ENCODE measurements around the gene SLC17A7. TPM values are rescaled to one million over a fixed set of nuclear protein-coding genes. Genes with fewer than 3 reads are reported as not detected.

SLC17A7 gene
- total RNA-seq, 6 donors from 2014 or later, result 0.37 to 2.1 (median 0.78) TPM; not detected in 1

GRCh38 chr19:49453013-49453756, 11.9 kb upstream of the SLC17A7 start, which contains the start of gene ALDH16A1:
Gene ALDH16A1 (plus strand): TSS chr19:49453225. CDS start chr19:49453332, 107 bp downstream.
- Histone ChIP-seq H3K27me3 (no peaks in the 10 kb centered on the region), H3K4me3 (peak within 1 kb of the TSS; percentile 50 to 87 (median 78)), H3K36me3 (peaks cover 0 to 18% (median 6%) of the 10 kb centered on the region in 4 donors), H3K4me1 (peaks cover 10 to 48% (median 27%) of the 10 kb centered on the region in 4 donors), H3K27ac (peak within 1 kb of the TSS; percentile 95 to 99 (median 96)), H3K9me3 (no peaks in the 10 kb centered on the region)
- TF ChIP-seq CTCF (IDR thresholded peaks at IDR 0.05) (peak in 3 of 6 experiments; percentile 12 to 16 (median 12)), EP300 (IDR thresholded peaks at IDR 0.05) (no peak), POLR2A (IDR thresholded peaks at IDR 0.05) (peak; percentile 24 to 89 (median 88)), POLR2AphosphoS5 (IDR thresholded peaks at IDR 0.05) (peak; percentile 93 to 95)
- peak; percentile 98 to 99 for DNase-seq
- peak; percentile 96 to 97 for ATAC-seq (ENCODE audit: low FRiP score in 2 of 2)
- WGBS, 2 donors, result 0% methylated on average over 19 to 41 of the region's 66 CpGs

- H3K9me3 ChIP-seq, result no peaks in the 10 kb centered on the region
- H3K27ac ChIP-seq, result peak within 1 kb of the TSS; percentile 95 to 99 (median 96)
- H3K4me3 ChIP-seq, result peak within 1 kb of the TSS; percentile 56 to 87 (median 78)
- peaks cover 10 to 53% (median 25%) of the 10 kb centered on the region in 4 donors for H3K4me1 ChIP-seq
- H3K36me3 ChIP-seq, result peaks cover 0 to 31% (median 10%) of the 10 kb centered on the region in 4 donors
- TF ChIP-seq EP300 (IDR thresholded peaks at IDR 0.05) (peak in 1 of 4 donors; percentile 23), POLR2AphosphoS5 (IDR thresholded peaks at IDR 0.05) (peak; percentile 92 to 94), CTCF (IDR thresholded peaks at IDR 0.05) (no peak), POLR2A (IDR thresholded peaks at IDR 0.05) (peak in 1 of 4 donors; percentile 73)
- WGBS, 2 donors, result 1% methylated on average over 30 to 33 of the region's 42 CpGs
- ATAC-seq (ENCODE audit: low FRiP score in 2 of 2) (peak; percentile 89), DNase-seq (peak in 1 of 2 donors; percentile 99)
- H3K27me3 ChIP-seq, result no peaks in the 10 kb centered on the region
Observed at GRCh38 chr19:49451430-49452181, 10.3 kb upstream of the SLC17A7 start, which contains the start of gene PIH1D1. Gene PIH1D1 (minus strand): TSS chr19:49451814. CDS start chr19:49451574, 240 bp downstream.

GRCh38 chr19:49450405-49450804, 9.1 kb upstream of the SLC17A7 start:
- no peak overlapping the region for H3K27ac ChIP-seq
- H3K4me1 ChIP-seq, result peaks cover 10 to 53% (median 25%) of the 10 kb centered on the region in 4 donors
- WGBS, 2 donors, result 84 to 89% methylated on average over 6 to 7 of the region's 7 CpGs

GRCh38 chr19:49448432-49448786, 7.1 kb upstream of the SLC17A7 start:
- no peaks in the 10 kb centered on the region for H3K27me3 ChIP-seq
- ATAC-seq (ENCODE audit: low FRiP score in 2 of 2) (no peak), DNase-seq (no peak)
- 95 to 99% methylated on average over 6 of the region's 6 CpGs for WGBS, 2 donors
- TF ChIP-seq EP300 (IDR thresholded peaks at IDR 0.05) (no peak), POLR2AphosphoS5 (IDR thresholded peaks at IDR 0.05) (no peak), CTCF (IDR thresholded peaks at IDR 0.05) (no peak), POLR2A (IDR thresholded peaks at IDR 0.05) (no peak)
- H3K4me1 ChIP-seq, result peaks cover 6 to 40% (median 15%) of the 10 kb centered on the region in 4 donors
- no peak overlapping the region for H3K4me3 ChIP-seq
- no peak overlapping the region for H3K27ac ChIP-seq
- H3K36me3 ChIP-seq, result peaks cover 0 to 33% (median 15%) of the 10 kb centered on the region in 4 donors
- H3K9me3 ChIP-seq, result no peaks in the 10 kb centered on the region

More at GRCh38 chr19:49450405-49450804, 9.1 kb upstream of the SLC17A7 start:
- DNase-seq, result no peak
- Histone ChIP-seq H3K36me3 (peaks cover 0 to 33% (median 15%) of the 10 kb centered on the region in 4 donors), H3K27me3 (no peaks in the 10 kb centered on the region), H3K4me3 (peak overlapping the region in 2 of 4 donors; percentile 71 to 85), H3K9me3 (no peaks in the 10 kb centered on the region)
- ATAC-seq (ENCODE audit: low FRiP score in 2 of 2), result no peak
- TF ChIP-seq POLR2AphosphoS5 (IDR thresholded peaks at IDR 0.05) (no peak), CTCF (IDR thresholded peaks at IDR 0.05) (no peak), EP300 (IDR thresholded peaks at IDR 0.05) (no peak), POLR2A (IDR thresholded peaks at IDR 0.05) (no peak)
